GM23338 (cell line): ENCODE data around the gene RPS6KA1. TPM values are rescaled to one million over a fixed set of nuclear protein-coding genes. Genes with fewer than 3 reads are reported as not detected.

ENCODE experiments used
- ATAC-seq: fragments of 200-7000 bp; cut with Tn5 transposase; 3 replicates; pipeline ENCODE4 v1.9.1; 2020
- DNase-seq: peaks from one replicate; pipeline ENCODE4 v3.0.0-alpha.2; 2015; ENCODE audit warnings: low spot score
- H2AFZ ChIP-seq: fragments of 200-600 bp; sonication (generic); 2 replicates; pipeline ENCODE4 v1.8.0; 2016; ENCODE audit warnings: antibody characterized with exemption, mild to moderate bottlenecking, moderate library complexity
- H3F3A ChIP-seq: fragments of 200-600 bp; sonication (generic); replicated peaks from 2 replicates; pipeline ENCODE4 v1.8.0; 2017; ENCODE audit warnings: antibody characterized with exemption, mixed run types, low read depth
- H3K27ac ChIP-seq: fragments of 200-600 bp; sonication (generic); 2 replicates; pipeline ENCODE4 v1.6.1; 2016; ENCODE audit warnings: low read depth
- H3K27me3 ChIP-seq: fragments of 200-600 bp; sonication (generic); 2 replicates; pipeline ENCODE4 v1.8.0; 2016; ENCODE audit warnings: mild to moderate bottlenecking, mixed run types, moderate library complexity; ENCODE audit not compliant: insufficient read depth
- H3K36me3 ChIP-seq: fragments of 200-600 bp; sonication (generic); 2 replicates; pipeline ENCODE4 v1.8.0; 2016; ENCODE audit warnings: mild to moderate bottlenecking; ENCODE audit not compliant: insufficient read depth
- H3K4me1 ChIP-seq: fragments of 200-600 bp; sonication (generic); 2 replicates; pipeline ENCODE4 v1.8.0; 2016; ENCODE audit warnings: mild to moderate bottlenecking, moderate library complexity; ENCODE audit not compliant: insufficient read depth
- H3K4me2 ChIP-seq: fragments of 200-600 bp; sonication (generic); 2 replicates; pipeline ENCODE4 v1.7.1; 2017; ENCODE audit warnings: mixed run types
- H3K4me3 ChIP-seq: fragments of 200-600 bp; sonication (generic); 2 replicates; pipeline ENCODE4 v1.6.1; 2016; ENCODE audit warnings: mixed run types
- H3K79me2 ChIP-seq: fragments of 200-600 bp; sonication (generic); replicated peaks from 2 replicates; pipeline ENCODE4 v1.8.0; 2017; ENCODE audit warnings: mild to moderate bottlenecking; ENCODE audit not compliant: insufficient read depth
- H3K9me2 ChIP-seq: fragments of 200-600 bp; sonication (generic); 2 replicates; pipeline ENCODE4 v1.8.0; 2017; ENCODE audit not compliant: insufficient read depth
- H4K20me1 ChIP-seq: fragments of 200-600 bp; sonication (generic); replicated peaks from 2 replicates; pipeline ENCODE4 v1.8.0; 2017; ENCODE audit warnings: mild to moderate bottlenecking; ENCODE audit not compliant: insufficient read depth
- H3K27ac Mint-ChIP-seq: 2 replicates; pipeline ENCODE4 v1.8.0; 2020; ENCODE audit warnings: inconsistent platforms, mild to moderate bottlenecking, moderate library complexity, mixed read lengths
- H3K27me3 Mint-ChIP-seq: 3 replicates; pipeline ENCODE4 v1.8.0; 2022; ENCODE audit warnings: low read depth, mild to moderate bottlenecking, moderate library complexity, mixed read lengths, inconsistent platforms; ENCODE audit not compliant: insufficient read depth, poor library complexity
- H3K36me3 Mint-ChIP-seq: 3 replicates; pipeline ENCODE4 v1.8.0; 2021; ENCODE audit warnings: low read depth, mild to moderate bottlenecking, inconsistent platforms, moderate library complexity, mixed read lengths
- H3K4me1 Mint-ChIP-seq: 3 replicates; pipeline ENCODE4 v1.8.0; 2020; ENCODE audit warnings: mild to moderate bottlenecking, inconsistent platforms, mixed read lengths
- H3K4me3 Mint-ChIP-seq: 3 replicates; pipeline ENCODE4 v1.8.0; 2021; ENCODE audit warnings: moderate library complexity, mild to moderate bottlenecking, inconsistent platforms, mixed read lengths
- H3K9me3 Mint-ChIP-seq: 3 replicates; pipeline ENCODE4 v1.8.0; 2020; ENCODE audit warnings: moderate library complexity, mild to moderate bottlenecking, inconsistent platforms, mixed read lengths
- JUNB ChIP-seq: IDR thresholded peaks from one replicate; pipeline ENCODE4 v1.6.1; 2016; ENCODE audit warnings: antibody characterized with exemption; ENCODE audit not compliant: unreplicated experiment
- STAT1 ChIP-seq: IDR thresholded peaks from one replicate; pipeline ENCODE4 v1.6.1; 2016; ENCODE audit warnings: antibody characterized with exemption; ENCODE audit not compliant: unreplicated experiment
- ZNF114 ChIP-seq: fragments of 250-450 bp; sonication (Bioruptor Pico); IDR thresholded peaks from 2 replicates; pipeline ENCODE4 v1.5.0; 2020; ENCODE audit warnings: mild to moderate bottlenecking, moderate library complexity
- polyA plus RNA-seq: library from polyadenylated mRNA; unstranded; fragments of >200 nt; fragmentation: Nextera tagmentation; extraction: Ambion mirVana; gene quantifications from 2 replicates; pipeline ENCODE4 v1.2.1, GENCODE V29; 2016
- total RNA-seq: library from RNA; depleted of rRNA; stranded (reverse); fragments of >200 nt; shearing (Covaris generic); gene quantifications from 2 replicates; pipeline ENCODE4 v1.2.3, GENCODE V29; 2014
- TF ChIP-seq, protein P1 (sequence below): IDR thresholded peaks from one replicate; pipeline ENCODE4 v1.6.1; 2018; ENCODE audit warnings: antibody characterized with exemption; ENCODE audit not compliant: unreplicated experiment
- TF ChIP-seq, protein P2 (sequence below): IDR thresholded peaks from 2 replicates; pipeline ENCODE4 v1.6.1; 2016; ENCODE audit warnings: antibody characterized with exemption

Gene RPS6KA1
- total and polyA plus RNA-seq, 2 experiments from 2014 or later, result 28.3 to 68.6 TPM

DNA sequence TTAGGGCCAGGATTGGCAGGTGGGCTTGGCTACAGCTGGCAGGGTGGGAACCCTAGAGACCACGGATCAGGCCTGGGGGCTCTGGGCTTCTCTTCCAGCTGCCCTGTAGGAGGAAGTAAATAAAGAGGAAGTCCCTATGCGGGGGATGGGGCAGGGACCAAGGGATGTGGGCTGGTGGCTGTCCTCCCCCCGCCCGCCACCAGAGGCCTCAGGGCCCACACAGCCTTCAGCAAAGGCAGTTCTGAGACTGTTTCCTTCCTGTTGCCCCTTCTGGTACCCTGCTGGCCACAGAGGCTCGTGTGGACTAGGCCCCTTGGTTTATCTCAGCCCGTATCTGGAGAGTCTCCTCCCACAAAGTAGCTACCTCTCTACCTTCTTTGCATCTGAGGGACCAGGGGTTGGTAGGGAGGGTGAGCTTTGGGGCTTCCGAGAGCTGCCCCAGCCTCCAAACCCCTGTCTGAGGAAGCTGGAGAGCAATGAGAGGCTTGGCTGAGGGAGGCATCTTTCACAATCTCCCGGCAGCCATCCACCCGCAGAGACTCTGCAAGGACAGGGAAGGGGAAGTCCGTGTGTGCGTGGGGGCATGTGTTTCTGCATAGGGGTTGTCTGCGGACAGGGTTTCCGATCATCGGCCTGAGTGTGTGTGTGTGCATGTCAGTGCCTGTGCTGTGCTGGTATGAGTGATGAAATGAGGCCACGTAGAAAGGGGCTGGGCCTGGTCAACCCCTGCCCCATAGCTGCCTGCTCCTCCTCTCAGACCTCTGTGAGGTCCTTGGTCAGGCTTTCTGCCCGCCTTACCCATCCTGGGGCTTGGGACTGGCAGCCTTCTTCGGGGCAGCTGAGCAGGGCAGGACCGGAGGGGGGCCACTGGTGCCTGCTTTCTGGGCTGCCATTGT is 12.5 kb downstream of the RPS6KA1 start (continued):
- no peak for TF ChIP-seq JUNB
- TF ChIP-seq, protein P1, sequence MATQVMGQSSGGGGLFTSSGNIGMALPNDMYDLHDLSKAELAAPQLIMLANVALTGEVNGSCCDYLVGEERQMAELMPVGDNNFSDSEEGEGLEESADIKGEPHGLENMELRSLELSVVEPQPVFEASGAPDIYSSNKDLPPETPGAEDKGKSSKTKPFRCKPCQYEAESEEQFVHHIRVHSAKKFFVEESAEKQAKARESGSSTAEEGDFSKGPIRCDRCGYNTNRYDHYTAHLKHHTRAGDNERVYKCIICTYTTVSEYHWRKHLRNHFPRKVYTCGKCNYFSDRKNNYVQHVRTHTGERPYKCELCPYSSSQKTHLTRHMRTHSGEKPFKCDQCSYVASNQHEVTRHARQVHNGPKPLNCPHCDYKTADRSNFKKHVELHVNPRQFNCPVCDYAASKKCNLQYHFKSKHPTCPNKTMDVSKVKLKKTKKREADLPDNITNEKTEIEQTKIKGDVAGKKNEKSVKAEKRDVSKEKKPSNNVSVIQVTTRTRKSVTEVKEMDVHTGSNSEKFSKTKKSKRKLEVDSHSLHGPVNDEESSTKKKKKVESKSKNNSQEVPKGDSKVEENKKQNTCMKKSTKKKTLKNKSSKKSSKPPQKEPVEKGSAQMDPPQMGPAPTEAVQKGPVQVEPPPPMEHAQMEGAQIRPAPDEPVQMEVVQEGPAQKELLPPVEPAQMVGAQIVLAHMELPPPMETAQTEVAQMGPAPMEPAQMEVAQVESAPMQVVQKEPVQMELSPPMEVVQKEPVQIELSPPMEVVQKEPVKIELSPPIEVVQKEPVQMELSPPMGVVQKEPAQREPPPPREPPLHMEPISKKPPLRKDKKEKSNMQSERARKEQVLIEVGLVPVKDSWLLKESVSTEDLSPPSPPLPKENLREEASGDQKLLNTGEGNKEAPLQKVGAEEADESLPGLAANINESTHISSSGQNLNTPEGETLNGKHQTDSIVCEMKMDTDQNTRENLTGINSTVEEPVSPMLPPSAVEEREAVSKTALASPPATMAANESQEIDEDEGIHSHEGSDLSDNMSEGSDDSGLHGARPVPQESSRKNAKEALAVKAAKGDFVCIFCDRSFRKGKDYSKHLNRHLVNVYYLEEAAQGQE, result no peak
- TF ChIP-seq, protein P2, sequence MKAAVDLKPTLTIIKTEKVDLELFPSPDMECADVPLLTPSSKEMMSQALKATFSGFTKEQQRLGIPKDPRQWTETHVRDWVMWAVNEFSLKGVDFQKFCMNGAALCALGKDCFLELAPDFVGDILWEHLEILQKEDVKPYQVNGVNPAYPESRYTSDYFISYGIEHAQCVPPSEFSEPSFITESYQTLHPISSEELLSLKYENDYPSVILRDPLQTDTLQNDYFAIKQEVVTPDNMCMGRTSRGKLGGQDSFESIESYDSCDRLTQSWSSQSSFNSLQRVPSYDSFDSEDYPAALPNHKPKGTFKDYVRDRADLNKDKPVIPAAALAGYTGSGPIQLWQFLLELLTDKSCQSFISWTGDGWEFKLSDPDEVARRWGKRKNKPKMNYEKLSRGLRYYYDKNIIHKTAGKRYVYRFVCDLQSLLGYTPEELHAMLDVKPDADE, result no peak

DNA sequence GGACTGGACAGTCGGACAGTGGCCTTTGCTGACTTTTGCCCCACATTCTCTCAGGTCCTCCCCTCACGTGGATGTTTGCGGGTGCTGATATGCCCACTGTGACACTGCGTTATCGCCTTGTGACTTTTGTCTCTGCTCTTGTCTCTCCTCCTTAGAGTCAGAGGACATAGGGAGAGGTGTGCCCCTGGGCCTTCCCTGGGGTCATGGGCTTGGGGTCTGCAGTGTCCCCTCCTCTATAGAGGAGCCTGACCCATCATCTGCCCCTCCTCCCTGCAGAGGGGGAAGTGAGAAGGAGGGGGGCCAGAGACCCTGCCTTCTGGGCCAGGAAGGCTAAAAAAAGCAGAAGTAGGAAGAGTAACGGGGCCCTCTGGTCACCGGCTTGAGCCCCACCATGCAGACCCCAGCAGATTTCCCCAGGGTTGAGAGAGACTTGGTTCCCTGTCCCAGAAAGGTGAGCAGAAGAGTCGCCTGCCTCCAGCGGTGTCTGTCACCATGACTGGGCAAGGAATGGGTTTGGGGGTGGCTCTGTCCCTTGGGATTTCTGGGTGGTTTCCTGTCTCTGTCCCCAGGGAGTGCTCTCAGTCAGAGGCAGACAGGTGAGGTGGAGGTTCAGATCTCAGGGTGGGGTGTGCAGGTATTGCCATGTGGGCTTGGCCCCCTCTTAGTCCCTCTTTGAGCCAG is 13.3 kb downstream of the RPS6KA1 start:
- Mint-ChIP-seq H3K27ac (no peak overlapping the region; the same call in 1 of the 2 replicates), H3K9me3 (no peaks in the 10 kb centered on the region), H3K4me3 (no peak overlapping the region), H3K36me3 (peaks cover 15% of the 10 kb centered on the region; the same call in 1 of the 3 replicates), H3K27me3 (peaks cover 5% of the 10 kb centered on the region), H3K4me1 (peaks cover 24% of the 10 kb centered on the region)
- TF ChIP-seq, protein P1, result no peak
- TF ChIP-seq ZNF114 (CRISPR knock-in tag), result no peak
- TF ChIP-seq STAT1, result no peak
- peaks cover 14% of the 10 kb centered on the region; the same call in 1 of the 2 replicates for H4K20me1 ChIP-seq
- 0 out of 2 replicates have a peak, but pooled peaks cover 6% of the 10 kb centered on the region for H3K79me2 ChIP-seq
- H3K27me3 ChIP-seq, result no peaks in the 10 kb centered on the region
- no peak overlapping the region for H3K4me2 ChIP-seq
- ATAC-seq (no peak), DNase-seq (no peak)
- H3K36me3 ChIP-seq, result no peaks in the 10 kb centered on the region; the same call in 1 of the 2 replicates
- H3K4me1 ChIP-seq, result peaks cover 4% of the 10 kb centered on the region
- H3K27ac ChIP-seq, result no peak overlapping the region
- no peak overlapping the region for H3K4me3 ChIP-seq
- no peaks in the 10 kb centered on the region for H3F3A ChIP-seq
- no peaks in the 10 kb centered on the region for H3K9me2 ChIP-seq
- no peak overlapping the region for H2AFZ ChIP-seq
